HEK293 (cell line): ENCODE results near the gene SLC18A2.

Experiments
- CTCF ChIA-PET: fragments of 350-600 bp; formaldehyde crosslinking; extraction: SDS; loops from one replicate; lab custom pipeline; 2021; ENCODE audit warnings: antibody characterized with exemption; lab: Yijun Ruan, JAX
- POLR2A ChIA-PET: fragments of 300-600 bp; formaldehyde crosslinking; extraction: SDS; loops from one replicate; lab custom pipeline; 2020; ENCODE audit warnings: antibody characterized with exemption, inconsistent platforms; lab: Yijun Ruan, JAX
- H3K27ac ChIP-seq: fragments of 200-500 bp; sonication (Bioruptor generic); 2 replicates; pipeline ENCODE4 v1.5.1; 2014; ENCODE audit warnings: low read depth, low read length, control low read depth, inconsistent platforms; ENCODE audit errors: extremely low read depth
- H3K36me3 ChIP-seq, 2 experiments: fragments of 200-500 bp in 1 of 2; sonication (Bioruptor generic) in 1 of 2; 1 replicate in 1 of 2; 2 replicates in 1 of 2; pipeline ENCODE4 v1.5.1; 2014 to 2017; ENCODE audit warnings: inconsistent platforms in 2 of 2, low read length in 2 of 2; ENCODE audit not compliant: control insufficient read depth in 2 of 2, insufficient read depth in 1 of 2
- H3K4me1 ChIP-seq: fragments of 200-500 bp; sonication (Bioruptor generic); 2 replicates; pipeline ENCODE4 v1.5.1; 2014; ENCODE audit warnings: mild to moderate bottlenecking, low read length, inconsistent platforms; ENCODE audit not compliant: control insufficient read depth, insufficient read depth
- H3K4me3 ChIP-seq: 2 replicates; pipeline ENCODE4 v1.5.1; 2011; ENCODE audit warnings: low read depth, mild to moderate bottlenecking, control low read depth, low read length, moderate library complexity
- H3K9me3 ChIP-seq: fragments of 200-500 bp; sonication (Bioruptor generic); 2 replicates; pipeline ENCODE4 v1.5.1; 2014; ENCODE audit warnings: low read depth, low read length, inconsistent platforms; ENCODE audit not compliant: control insufficient read depth, insufficient read depth
- HOXA7 ChIP-seq: sonication (generic); formaldehyde crosslinking; IDR thresholded peaks from 2 replicates; pipeline ENCODE4 v1.8.1; 2022; ENCODE audit warnings: missing genetic modification reagents, borderline replicate concordance
- KLF8 ChIP-seq: fragments of 450-650 bp; formaldehyde crosslinking; IDR thresholded peaks from 2 replicates; pipeline ENCODE4 v1.5.1; 2016; ENCODE audit warnings: missing biosample characterization, missing genetic modification characterization
- RBAK ChIP-seq: fragments of 450-650 bp; formaldehyde crosslinking; IDR thresholded peaks from 2 replicates; pipeline ENCODE4 v1.5.1; 2016; ENCODE audit warnings: missing biosample characterization, missing genetic modification characterization
- SP2 ChIP-seq: fragments of 450-650 bp; formaldehyde crosslinking; IDR thresholded peaks from 2 replicates; pipeline ENCODE4 v1.5.1; 2016; ENCODE audit warnings: missing biosample characterization, missing genetic modification characterization
- ZBTB7A ChIP-seq: fragments of 450-650 bp; formaldehyde crosslinking; IDR thresholded peaks from 2 replicates; pipeline ENCODE4 v1.5.1; 2016; ENCODE audit warnings: low read depth, missing biosample characterization, missing genetic modification characterization
- ZNF169 ChIP-seq: fragments of 450-650 bp; formaldehyde crosslinking; IDR thresholded peaks from 2 replicates; pipeline ENCODE4 v1.5.1; 2016; ENCODE audit warnings: missing biosample characterization, missing genetic modification characterization
- ZNF19 ChIP-seq: fragments of 450-650 bp; formaldehyde crosslinking; IDR thresholded peaks from 2 replicates; pipeline ENCODE4; 2016; ENCODE audit warnings: missing biosample characterization, missing genetic modification characterization, low read depth
- ZNF211 ChIP-seq: fragments of 450-650 bp; formaldehyde crosslinking; IDR thresholded peaks from 2 replicates; pipeline ENCODE4 v1.5.1; 2016; ENCODE audit warnings: low read depth, missing biosample characterization, missing genetic modification characterization
- ZNF274 ChIP-seq, 2 experiments: fragments of 200-500 bp in 1 of 2; fragments of 450-650 bp in 1 of 2; sonication (Bioruptor generic) in 1 of 2; formaldehyde crosslinking in 1 of 2; IDR thresholded peaks; 2 replicates each; pipeline versions ENCODE4 v1.5.1 to v1.6.1; 2014 to 2016; ENCODE audit warnings: borderline replicate concordance in 1 of 2, inconsistent platforms in 1 of 2, low read length in 1 of 2, missing biosample characterization in 1 of 2, missing genetic modification characterization in 1 of 2
- ZNF366 ChIP-seq: fragments of 450-650 bp; formaldehyde crosslinking; conservative IDR thresholded peaks from 2 replicates; pipeline ENCODE4 v1.5.1; 2016; ENCODE audit warnings: missing biosample characterization, missing genetic modification characterization
- ZNF391 ChIP-seq: fragments of 450-650 bp; formaldehyde crosslinking; IDR thresholded peaks from 2 replicates; pipeline ENCODE4 v1.5.1; 2016; ENCODE audit warnings: low read depth, missing biosample characterization, missing genetic modification characterization, borderline replicate concordance
- ZNF510 ChIP-seq: fragments of 450-650 bp; formaldehyde crosslinking; IDR thresholded peaks from 2 replicates; pipeline ENCODE4 v1.5.1; 2018; ENCODE audit warnings: mild to moderate bottlenecking, missing genetic modification characterization, missing biosample characterization; ENCODE audit not compliant: insufficient replicate concordance
- ZNF544 ChIP-seq: fragments of 450-650 bp; formaldehyde crosslinking; IDR thresholded peaks from 2 replicates; pipeline ENCODE4 v1.5.0; 2017; ENCODE audit warnings: missing biosample characterization, missing genetic modification characterization
- ZNF791 ChIP-seq: fragments of 450-650 bp; formaldehyde crosslinking; IDR thresholded peaks from 2 replicates; pipeline ENCODE4 v1.5.1; 2016; ENCODE audit warnings: missing biosample characterization, missing genetic modification characterization
- ZSCAN16 ChIP-seq: fragments of 450-650 bp; formaldehyde crosslinking; IDR thresholded peaks from 2 replicates; pipeline ENCODE4 v1.5.1; 2016; ENCODE audit warnings: missing biosample characterization, missing genetic modification characterization
- ZXDB ChIP-seq: fragments of 450-650 bp; formaldehyde crosslinking; IDR thresholded peaks from 2 replicates; pipeline ENCODE4 v1.5.1; 2016; ENCODE audit warnings: missing biosample characterization, missing genetic modification characterization
- TF ChIP-seq, protein P1 (sequence below): fragments of 450-650 bp; formaldehyde crosslinking; IDR thresholded peaks from 2 replicates; pipeline ENCODE4 v1.5.1; 2016; ENCODE audit warnings: missing biosample characterization, missing genetic modification characterization
- TF ChIP-seq, protein P2 (sequence below): fragments of 450-650 bp; formaldehyde crosslinking; IDR thresholded peaks from 2 replicates; pipeline ENCODE4 v1.5.1; 2016; ENCODE audit warnings: missing biosample characterization, missing genetic modification characterization, low read depth
- TF ChIP-seq, protein P3 (sequence below): fragments of 450-650 bp; formaldehyde crosslinking; IDR thresholded peaks from 2 replicates; pipeline ENCODE4 v1.5.1; 2016; ENCODE audit warnings: missing biosample characterization, missing genetic modification characterization
- TF ChIP-seq, protein P4 (sequence below): fragments of 450-650 bp; formaldehyde crosslinking; IDR thresholded peaks from 2 replicates; pipeline ENCODE4 v1.5.1; 2017; ENCODE audit warnings: missing biosample characterization, missing genetic modification characterization
- TF ChIP-seq, protein P5 (sequence below): fragments of 450-650 bp; formaldehyde crosslinking; IDR thresholded peaks from 2 replicates; pipeline ENCODE4 v1.5.1; 2016; ENCODE audit warnings: missing biosample characterization, missing genetic modification characterization
- TF ChIP-seq, protein P6 (sequence below): fragments of 450-650 bp; formaldehyde crosslinking; IDR thresholded peaks from 2 replicates; pipeline ENCODE4; 2016; ENCODE audit warnings: missing biosample characterization, missing genetic modification characterization
- TF ChIP-seq, protein P7 (sequence below): fragments of 450-650 bp; formaldehyde crosslinking; IDR thresholded peaks from 2 replicates; pipeline ENCODE4 v1.5.1; 2016; ENCODE audit warnings: missing biosample characterization, missing genetic modification characterization, borderline replicate concordance

The SLC18A2 gene

DNA sequence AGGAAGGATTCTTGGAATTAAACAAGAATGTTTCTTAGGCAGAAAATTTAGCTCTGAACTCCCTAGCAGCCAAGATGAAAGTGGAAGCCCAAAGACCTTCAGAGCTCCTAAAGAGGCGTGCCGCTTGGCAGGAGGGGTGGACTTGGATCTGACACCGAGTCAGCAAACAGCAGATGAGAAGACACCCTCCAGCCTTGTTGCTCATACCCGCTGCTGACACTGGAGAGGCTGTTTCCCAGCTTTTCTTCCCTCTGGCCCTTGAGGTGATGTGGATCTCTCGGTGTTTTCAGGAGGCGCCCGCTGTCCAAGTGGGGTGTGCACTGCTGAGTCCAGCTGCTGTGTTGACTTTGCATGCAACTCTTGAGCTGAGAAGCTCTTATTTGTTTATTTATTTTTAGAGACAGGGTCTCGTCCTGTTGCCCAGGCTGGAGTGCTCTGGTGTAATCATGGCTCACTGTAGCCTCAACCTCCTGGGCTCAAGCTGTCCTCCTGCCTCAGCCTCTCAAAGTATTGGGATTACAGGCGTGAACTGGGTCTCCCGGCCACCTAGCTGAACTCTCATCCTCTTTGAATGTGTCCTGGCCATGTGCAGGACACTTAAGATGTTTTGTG lies 21.5 kb downstream of the SLC18A2 start (continued):
- TF ChIP-seq, protein P1, sequence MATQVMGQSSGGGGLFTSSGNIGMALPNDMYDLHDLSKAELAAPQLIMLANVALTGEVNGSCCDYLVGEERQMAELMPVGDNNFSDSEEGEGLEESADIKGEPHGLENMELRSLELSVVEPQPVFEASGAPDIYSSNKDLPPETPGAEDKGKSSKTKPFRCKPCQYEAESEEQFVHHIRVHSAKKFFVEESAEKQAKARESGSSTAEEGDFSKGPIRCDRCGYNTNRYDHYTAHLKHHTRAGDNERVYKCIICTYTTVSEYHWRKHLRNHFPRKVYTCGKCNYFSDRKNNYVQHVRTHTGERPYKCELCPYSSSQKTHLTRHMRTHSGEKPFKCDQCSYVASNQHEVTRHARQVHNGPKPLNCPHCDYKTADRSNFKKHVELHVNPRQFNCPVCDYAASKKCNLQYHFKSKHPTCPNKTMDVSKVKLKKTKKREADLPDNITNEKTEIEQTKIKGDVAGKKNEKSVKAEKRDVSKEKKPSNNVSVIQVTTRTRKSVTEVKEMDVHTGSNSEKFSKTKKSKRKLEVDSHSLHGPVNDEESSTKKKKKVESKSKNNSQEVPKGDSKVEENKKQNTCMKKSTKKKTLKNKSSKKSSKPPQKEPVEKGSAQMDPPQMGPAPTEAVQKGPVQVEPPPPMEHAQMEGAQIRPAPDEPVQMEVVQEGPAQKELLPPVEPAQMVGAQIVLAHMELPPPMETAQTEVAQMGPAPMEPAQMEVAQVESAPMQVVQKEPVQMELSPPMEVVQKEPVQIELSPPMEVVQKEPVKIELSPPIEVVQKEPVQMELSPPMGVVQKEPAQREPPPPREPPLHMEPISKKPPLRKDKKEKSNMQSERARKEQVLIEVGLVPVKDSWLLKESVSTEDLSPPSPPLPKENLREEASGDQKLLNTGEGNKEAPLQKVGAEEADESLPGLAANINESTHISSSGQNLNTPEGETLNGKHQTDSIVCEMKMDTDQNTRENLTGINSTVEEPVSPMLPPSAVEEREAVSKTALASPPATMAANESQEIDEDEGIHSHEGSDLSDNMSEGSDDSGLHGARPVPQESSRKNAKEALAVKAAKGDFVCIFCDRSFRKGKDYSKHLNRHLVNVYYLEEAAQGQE, result no peak
- TF ChIP-seq ZNF510 (tag by site-specific recombination), result no peak
- TF ChIP-seq ZNF391 (tag by site-specific recombination), result no peak
- no peak for TF ChIP-seq ZNF366 (tag by site-specific recombination)
- TF ChIP-seq ZXDB, result no peak
- TF ChIP-seq ZNF274 (IDR thresholded peaks at IDR 0.05; ENCODE audit: low read length), result no peak
- no peak for TF ChIP-seq ZNF274 (tag by site-specific recombination; IDR thresholded peaks at IDR 0.05; ENCODE audit: borderline replicate concordance)

DNA sequence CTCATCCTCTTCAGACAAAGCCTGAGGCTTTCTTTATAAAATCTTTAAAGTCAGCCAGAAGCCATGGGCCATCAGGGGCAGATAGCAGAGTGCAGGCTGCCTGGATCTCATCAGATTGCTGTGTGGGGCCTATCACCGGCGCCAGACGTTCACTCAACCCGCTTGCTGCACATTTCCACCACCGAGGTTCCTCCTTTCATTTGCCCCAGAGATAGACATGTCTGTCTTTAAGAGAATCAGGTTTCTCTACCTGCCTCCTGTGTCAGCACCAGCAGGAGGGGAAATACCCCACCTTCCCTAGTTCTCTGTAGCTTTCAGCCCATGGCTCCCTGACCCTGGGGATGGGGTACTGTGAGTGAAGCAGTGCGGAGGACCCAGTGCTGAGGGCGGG lies 22.0 kb downstream of the SLC18A2 start:
- CTCF ChIA-PET, result interaction anchor here (2.1 kb wide), 1 partner anchor 46 kb away, joined by 4 read pairs; no protein-coding TSS in a partner anchor
- POLR2A ChIA-PET, result no interaction called here
- no peak overlapping the region for H3K4me3 ChIP-seq
- H3K36me3 ChIP-seq, result no peaks in the 10 kb centered on the region
- H3K9me3 ChIP-seq, result no peaks in the 10 kb centered on the region
- TF ChIP-seq ZBTB7A, result no peak
- TF ChIP-seq, protein P2, sequence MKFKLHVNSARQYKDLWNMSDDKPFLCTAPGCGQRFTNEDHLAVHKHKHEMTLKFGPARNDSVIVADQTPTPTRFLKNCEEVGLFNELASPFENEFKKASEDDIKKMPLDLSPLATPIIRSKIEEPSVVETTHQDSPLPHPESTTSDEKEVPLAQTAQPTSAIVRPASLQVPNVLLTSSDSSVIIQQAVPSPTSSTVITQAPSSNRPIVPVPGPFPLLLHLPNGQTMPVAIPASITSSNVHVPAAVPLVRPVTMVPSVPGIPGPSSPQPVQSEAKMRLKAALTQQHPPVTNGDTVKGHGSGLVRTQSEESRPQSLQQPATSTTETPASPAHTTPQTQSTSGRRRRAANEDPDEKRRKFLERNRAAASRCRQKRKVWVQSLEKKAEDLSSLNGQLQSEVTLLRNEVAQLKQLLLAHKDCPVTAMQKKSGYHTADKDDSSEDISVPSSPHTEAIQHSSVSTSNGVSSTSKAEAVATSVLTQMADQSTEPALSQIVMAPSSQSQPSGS (tag by site-specific recombination), result no peak
- TF ChIP-seq, protein P3, sequence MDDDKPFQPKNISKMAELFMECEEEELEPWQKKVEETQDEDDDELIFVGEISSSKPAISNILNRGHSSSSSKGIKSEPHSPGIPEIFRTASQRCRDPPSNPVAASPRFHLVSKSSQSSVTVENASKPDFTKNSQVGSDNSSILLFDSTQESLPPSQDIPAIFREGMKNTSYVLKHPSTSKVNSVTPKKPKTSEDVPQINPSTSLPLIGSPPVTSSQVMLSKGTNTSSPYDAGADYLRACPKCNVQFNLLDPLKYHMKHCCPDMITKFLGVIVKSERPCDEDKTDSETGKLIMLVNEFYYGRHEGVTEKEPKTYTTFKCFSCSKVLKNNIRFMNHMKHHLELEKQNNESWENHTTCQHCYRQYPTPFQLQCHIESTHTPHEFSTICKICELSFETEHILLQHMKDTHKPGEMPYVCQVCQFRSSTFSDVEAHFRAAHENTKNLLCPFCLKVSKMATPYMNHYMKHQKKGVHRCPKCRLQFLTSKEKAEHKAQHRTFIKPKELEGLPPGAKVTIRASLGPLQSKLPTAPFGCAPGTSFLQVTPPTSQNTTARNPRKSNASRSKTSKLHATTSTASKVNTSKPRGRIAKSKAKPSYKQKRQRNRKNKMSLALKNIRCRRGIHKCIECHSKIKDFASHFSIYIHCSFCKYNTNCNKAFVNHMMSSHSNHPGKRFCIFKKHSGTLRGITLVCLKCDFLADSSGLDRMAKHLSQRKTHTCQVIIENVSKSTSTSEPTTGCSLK (tag by site-specific recombination), result no peak
- no peak for TF ChIP-seq RBAK
- TF ChIP-seq KLF8, result no peak
- TF ChIP-seq ZNF19 (tag by site-specific recombination), result no peak
- no peak for TF ChIP-seq HOXA7 (CRISPR knock-in tag)
- TF ChIP-seq SP2 (tag by site-specific recombination), result no peak
- no peak for TF ChIP-seq ZSCAN16 (tag by site-specific recombination)
- TF ChIP-seq, protein P4, sequence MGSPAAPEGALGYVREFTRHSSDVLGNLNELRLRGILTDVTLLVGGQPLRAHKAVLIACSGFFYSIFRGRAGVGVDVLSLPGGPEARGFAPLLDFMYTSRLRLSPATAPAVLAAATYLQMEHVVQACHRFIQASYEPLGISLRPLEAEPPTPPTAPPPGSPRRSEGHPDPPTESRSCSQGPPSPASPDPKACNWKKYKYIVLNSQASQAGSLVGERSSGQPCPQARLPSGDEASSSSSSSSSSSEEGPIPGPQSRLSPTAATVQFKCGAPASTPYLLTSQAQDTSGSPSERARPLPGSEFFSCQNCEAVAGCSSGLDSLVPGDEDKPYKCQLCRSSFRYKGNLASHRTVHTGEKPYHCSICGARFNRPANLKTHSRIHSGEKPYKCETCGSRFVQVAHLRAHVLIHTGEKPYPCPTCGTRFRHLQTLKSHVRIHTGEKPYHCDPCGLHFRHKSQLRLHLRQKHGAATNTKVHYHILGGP (tag by site-specific recombination), result no peak
- TF ChIP-seq, protein P5, sequence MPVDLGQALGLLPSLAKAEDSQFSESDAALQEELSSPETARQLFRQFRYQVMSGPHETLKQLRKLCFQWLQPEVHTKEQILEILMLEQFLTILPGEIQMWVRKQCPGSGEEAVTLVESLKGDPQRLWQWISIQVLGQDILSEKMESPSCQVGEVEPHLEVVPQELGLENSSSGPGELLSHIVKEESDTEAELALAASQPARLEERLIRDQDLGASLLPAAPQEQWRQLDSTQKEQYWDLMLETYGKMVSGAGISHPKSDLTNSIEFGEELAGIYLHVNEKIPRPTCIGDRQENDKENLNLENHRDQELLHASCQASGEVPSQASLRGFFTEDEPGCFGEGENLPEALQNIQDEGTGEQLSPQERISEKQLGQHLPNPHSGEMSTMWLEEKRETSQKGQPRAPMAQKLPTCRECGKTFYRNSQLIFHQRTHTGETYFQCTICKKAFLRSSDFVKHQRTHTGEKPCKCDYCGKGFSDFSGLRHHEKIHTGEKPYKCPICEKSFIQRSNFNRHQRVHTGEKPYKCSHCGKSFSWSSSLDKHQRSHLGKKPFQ (tag by site-specific recombination), result no peak
- no peak for TF ChIP-seq ZNF169 (tag by site-specific recombination)
- TF ChIP-seq, protein P6, sequence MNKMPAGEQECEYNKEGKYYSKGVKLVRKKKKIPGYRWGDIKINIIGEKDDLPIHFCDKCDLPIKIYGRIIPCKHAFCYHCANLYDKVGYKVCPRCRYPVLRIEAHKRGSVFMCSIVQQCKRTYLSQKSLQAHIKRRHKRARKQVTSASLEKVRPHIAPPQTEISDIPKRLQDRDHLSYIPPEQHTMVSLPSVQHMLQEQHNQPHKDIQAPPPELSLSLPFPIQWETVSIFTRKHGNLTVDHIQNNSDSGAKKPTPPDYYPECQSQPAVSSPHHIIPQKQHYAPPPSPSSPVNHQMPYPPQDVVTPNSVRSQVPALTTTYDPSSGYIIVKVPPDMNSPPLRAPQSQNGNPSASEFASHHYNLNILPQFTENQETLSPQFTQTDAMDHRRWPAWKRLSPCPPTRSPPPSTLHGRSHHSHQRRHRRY (tag by site-specific recombination), result no peak
- no peak for TF ChIP-seq ZNF544 (tag by site-specific recombination)
- no peak for TF ChIP-seq ZNF791 (tag by site-specific recombination)
- TF ChIP-seq, protein P7, sequence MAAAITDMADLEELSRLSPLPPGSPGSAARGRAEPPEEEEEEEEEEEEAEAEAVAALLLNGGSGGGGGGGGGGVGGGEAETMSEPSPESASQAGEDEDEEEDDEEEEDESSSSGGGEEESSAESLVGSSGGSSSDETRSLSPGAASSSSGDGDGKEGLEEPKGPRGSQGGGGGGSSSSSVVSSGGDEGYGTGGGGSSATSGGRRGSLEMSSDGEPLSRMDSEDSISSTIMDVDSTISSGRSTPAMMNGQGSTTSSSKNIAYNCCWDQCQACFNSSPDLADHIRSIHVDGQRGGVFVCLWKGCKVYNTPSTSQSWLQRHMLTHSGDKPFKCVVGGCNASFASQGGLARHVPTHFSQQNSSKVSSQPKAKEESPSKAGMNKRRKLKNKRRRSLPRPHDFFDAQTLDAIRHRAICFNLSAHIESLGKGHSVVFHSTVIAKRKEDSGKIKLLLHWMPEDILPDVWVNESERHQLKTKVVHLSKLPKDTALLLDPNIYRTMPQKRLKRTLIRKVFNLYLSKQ (tag by site-specific recombination), result no peak
- TF ChIP-seq ZNF211 (tag by site-specific recombination), result no peak
- no peak overlapping the region for H3K27ac ChIP-seq
- no peaks in the 10 kb centered on the region for H3K4me1 ChIP-seq
